ENCODE results near the gene GJD4. TPM values are rescaled to one million over a fixed set of nuclear protein-coding genes. Genes with fewer than 3 reads are reported as not detected.

GJD4 gene
- total RNA-seq, 1 experiment from 2014 or later = not detected

GRCh38 chr10:35652824-35653223 lies 47.7 kb downstream of the GJD4 start:
- Histone ChIP-seq H3K4me1 (ENCODE audit: insufficient read depth, low read length, poor library complexity, severe bottlenecking) (no peaks in the 10 kb centered on the region), H3K27me3 (replicated peaks; ENCODE audit: insufficient read depth, low read depth, low read length, poor library complexity) (no peaks in the 10 kb centered on the region), H3K36me3 (ENCODE audit: insufficient read depth, low read length, poor library complexity, severe bottlenecking) (no peaks in the 10 kb centered on the region), H3K27ac (ENCODE audit: low read depth, low read length, poor library complexity, severe bottlenecking) (no peak overlapping the region), H3K9me3 (ENCODE audit: low read depth, low read length, poor library complexity, severe bottlenecking) (no peaks in the 10 kb centered on the region), H3K4me3 (ENCODE audit: low read depth, low read length, poor library complexity, severe bottlenecking) (no peak overlapping the region)
- ChIA-PET CTCF (no interaction called here), POLR2A (ENCODE audit: low non-redundant PET) (no interaction called here)
- intact Hi-C loops (cut with micrococcal nuclease; ENCODE audit: unreplicated experiment) = no loop called here
- no peak for TF ChIP-seq CTCF (conservative IDR thresholded peaks at IDR 0.05; ENCODE audit: low read depth, low read length)
- BruUV-seq (replicated peaks) = no TSS peak
- no peak for DNase-seq (ENCODE audit: low spot score)

- no peaks in the 10 kb centered on the region for H3K9me3 ChIP-seq (ENCODE audit: low read depth, low read length, poor library complexity, severe bottlenecking)
- no peak overlapping the region for H3K27ac ChIP-seq (ENCODE audit: low read depth, low read length, poor library complexity, severe bottlenecking)
- POLR2A ChIA-PET (ENCODE audit: low non-redundant PET) = no interaction called here
- no peak for DNase-seq (ENCODE audit: low spot score)
- no peaks in the 10 kb centered on the region for H3K36me3 ChIP-seq (ENCODE audit: insufficient read depth, low read length, poor library complexity, severe bottlenecking)
- TF ChIP-seq CTCF (conservative IDR thresholded peaks at IDR 0.05; ENCODE audit: low read depth, low read length) (no peak), EZH2 (IDR thresholded peaks at IDR 0.05; ENCODE audit: borderline replicate concordance, low read depth, low read length, poor library complexity, severe bottlenecking) (no peak)
- CTCF ChIA-PET = no interaction called here
- intact Hi-C loops (cut with micrococcal nuclease; ENCODE audit: unreplicated experiment) = no loop called here
- H3K27me3 ChIP-seq (replicated peaks; ENCODE audit: insufficient read depth, low read depth, low read length, poor library complexity) = no peaks in the 10 kb centered on the region
- no TSS peak for BruUV-seq (replicated peaks)
- no peaks in the 10 kb centered on the region for H3K4me1 ChIP-seq (ENCODE audit: insufficient read depth, low read length, poor library complexity, severe bottlenecking)
- no peak overlapping the region for H3K4me3 ChIP-seq (ENCODE audit: low read depth, low read length, poor library complexity, severe bottlenecking)
These were observed 52.5 kb downstream of the GJD4 start for GRCh38 chr10:35657621-35658020.

Other genes starting within 250 kb of the GJD4 start
- gene FZD8, start 37.0 kb downstream of the GJD4 start, total RNA-seq (2021) = 49.9 and 50.5 TPM in 2 replicates